ENCODE results near the gene SDR39U1.

Gene SDR39U1

DNA sequence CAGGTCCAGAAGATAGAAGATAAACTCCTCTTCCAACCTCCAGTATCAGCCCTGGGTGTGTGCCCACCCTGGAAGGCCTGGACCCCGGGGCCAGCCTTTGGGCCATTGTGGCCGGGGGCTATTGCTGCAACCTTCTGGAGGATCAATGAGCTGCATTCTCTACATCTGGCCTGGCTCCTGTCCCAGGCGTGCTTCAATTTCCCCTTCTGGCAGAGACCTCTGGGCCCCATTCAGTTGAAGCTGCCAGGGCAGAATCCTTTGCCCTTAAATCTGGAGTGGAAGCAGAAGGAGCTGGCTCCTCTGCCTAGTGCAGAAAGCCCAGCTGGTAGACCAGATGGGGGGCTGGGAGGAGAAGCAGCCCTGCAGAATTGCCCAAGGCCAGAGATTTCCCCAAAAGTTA, 33.8 kb downstream of the SDR39U1 start:
- no peak for DNase-seq (ENCODE audit: low spot score)

DNA sequence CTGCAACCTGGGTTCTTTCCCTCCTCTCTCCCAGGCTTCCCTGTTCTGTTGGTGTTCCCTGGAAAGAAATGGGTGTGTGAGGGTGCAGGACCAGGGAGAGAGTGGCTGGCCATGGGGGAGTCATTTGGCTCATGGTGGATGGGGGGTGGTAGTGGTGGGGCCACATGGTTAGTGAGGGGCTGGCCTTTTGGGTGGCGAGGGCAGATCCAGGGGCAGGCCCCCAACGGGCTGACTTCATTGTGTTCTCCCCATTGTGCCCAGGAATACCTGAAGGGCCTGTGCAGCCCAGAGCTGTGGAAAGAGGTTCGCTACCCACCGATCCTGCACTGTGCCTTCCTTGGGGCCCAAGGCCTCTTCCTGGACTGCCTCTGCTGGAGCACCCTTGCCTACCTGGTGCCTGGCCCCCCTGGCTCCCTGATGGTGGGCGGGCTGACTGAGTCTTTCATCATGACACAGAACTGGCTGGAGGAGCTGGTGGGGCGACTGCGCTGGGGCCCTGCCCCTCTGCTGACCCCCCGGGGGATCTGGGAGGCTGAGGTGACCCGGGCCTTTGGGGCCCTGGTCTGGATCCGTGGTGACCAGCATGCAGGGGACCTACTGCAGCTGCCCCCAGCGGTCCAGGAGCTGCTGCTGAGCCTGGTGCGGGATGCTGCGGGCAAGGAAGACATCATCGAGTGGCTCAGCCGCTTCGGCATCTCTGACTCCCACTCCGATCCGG, 34.8 kb downstream of the SDR39U1 start:
- no peak for DNase-seq (ENCODE audit: low spot score)

DNA sequence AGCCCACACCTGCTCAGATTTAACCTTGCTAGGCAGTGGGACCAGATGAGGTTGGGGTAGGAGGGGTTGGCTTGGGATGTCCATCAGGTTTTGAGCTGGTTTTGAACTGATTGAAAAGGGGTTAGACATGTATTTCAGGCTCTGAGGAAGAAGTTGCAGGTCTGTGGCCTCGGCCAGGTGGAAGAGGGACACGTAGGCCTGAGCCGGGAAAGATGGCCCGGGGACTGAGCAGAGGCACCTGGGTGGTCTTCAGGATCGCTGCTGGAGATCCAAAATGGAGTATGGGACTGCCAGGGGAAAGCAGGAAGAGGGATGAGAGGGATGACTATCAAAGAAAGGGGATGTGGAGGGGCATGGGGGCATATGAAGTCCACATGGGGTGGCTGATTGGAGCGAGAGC, 36.2 kb downstream of the SDR39U1 start:
- no peak for DNase-seq (ENCODE audit: low spot score)

DNA sequence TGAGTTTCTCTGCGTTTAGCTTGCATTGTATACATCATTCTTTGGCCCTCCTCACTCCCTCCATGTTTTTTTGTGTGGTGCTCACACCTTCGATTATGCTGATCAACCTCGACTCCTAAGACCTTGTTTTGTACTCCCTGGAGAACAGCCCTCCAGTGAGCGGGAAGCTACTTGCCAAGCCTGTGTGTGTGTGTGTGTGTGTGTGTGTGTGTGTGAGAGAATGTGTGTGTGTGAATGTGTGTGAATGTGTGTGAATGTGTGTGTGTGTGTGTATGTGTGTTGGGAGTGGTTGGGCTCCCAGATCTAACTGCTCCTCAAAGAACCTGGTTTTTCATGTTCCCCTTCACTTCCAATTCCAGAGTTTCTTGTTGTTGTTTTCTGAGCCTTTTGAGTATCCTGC, 37.8 kb downstream of the SDR39U1 start:
- no peak for DNase-seq (ENCODE audit: low spot score)

DNA sequence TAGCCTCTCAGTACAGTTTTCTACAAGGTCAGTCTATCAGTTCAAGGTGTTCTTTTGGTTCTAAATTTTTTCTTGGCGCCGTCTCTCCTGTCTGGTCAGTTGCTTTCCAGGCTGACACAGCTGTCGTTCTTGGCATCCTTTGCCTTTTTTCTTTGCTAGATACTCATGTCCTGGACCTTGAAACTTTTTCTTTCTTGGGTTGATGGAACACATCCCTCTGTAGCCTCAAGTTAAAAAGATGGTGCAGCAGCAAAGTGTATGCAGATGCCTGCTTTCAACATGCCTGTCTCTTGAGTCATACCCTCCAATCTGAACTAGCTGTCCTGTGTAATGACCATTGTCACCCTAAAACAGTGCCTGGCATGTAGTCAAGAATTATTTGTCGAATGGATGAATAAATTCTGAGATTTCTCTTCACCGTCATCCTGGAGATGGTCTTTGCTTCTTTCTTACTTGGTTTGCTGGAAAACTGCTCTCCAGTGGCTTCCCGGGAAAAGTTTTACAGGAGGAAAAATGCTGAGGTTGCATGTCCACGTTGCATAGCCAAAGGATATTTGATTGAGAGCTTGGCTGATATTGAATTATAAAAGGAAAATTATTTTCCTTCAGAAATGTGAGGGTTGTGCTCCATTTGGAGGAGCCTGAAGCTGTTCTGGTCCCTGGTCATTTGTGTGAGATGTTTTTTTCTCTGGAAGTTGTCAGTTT, 39.1 kb downstream of the SDR39U1 start:
- no peak for DNase-seq (ENCODE audit: low spot score)

DNA sequence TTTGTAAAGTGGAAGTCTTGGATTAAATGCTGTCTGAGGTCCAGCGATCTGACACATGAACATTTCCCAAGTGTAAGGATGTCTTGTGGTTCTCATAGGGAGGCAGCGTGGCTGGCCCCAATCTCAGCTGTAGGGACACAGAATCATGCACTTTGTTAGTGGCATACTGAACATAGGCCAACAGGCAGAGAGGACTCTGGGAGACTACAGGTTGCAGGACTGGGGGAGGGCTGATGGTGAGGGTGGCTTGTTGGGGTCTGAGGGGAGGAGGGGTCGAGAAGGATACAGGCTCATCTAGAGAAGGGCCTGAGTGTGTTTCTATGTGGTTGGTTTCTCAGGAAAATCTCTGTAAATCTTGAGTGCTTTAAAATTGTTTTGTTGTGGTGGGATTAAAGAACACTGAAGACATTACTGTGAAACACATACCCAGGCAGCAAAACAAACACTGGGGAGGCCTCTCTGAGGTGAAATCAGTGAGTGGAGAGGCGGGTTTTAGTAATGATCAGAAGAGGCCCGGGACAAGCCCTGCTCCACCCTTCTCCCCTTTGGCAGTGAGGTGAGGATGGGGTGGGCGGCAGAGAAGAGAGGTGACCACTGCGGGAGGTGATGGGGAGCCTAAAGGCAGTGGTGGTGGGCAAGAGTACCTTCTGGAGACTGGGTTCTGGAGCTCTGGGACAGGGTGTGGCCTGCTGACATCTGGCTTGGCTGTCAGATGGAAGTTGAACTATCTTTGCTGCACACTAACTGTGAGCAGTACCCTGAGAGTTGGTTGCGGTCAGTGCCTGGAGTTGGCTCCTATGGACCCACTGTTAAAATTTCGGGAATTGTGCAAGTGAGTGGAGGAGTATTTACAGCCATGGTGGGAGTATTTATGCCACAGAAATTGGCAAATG, 40.5 kb downstream of the SDR39U1 start:
- DNase-seq (ENCODE audit: low spot score): no peak

DNA sequence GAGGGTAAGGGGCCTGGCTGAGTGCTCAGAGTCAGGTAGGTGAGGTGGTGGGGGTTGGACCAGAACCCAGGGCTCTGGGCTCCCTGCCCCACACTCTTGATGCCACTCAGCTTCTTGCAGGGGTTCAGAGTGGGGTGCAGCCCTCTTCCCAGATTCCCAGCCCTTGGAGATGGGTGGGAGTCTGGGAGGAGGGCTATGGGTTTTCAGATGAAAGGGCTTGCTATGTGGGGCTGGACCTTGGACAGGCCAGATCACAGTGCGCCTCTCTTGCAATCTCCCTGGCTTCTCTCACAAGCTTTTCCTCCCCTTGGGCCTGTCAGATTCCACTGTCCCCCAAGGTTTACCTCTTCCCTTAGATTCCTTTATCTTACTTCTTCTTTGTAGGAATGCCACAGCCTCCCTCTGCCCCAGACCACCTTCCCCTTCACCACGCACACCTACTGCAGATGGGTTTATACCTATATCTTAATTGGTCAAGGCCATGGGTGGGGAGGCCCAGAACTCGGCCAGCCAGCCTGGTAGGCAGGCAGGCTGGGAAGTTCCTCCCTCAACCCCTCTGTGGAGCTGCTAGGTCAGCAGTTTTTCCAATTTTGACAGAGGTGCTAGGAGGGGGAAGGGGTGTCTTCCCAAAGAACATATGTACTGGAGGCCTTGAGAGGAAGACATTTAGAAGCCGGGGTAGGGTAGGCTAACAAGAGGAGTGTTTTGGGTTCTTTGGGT, 42.4 kb downstream of the SDR39U1 start:
- no peak for DNase-seq (ENCODE audit: low spot score)

DNA sequence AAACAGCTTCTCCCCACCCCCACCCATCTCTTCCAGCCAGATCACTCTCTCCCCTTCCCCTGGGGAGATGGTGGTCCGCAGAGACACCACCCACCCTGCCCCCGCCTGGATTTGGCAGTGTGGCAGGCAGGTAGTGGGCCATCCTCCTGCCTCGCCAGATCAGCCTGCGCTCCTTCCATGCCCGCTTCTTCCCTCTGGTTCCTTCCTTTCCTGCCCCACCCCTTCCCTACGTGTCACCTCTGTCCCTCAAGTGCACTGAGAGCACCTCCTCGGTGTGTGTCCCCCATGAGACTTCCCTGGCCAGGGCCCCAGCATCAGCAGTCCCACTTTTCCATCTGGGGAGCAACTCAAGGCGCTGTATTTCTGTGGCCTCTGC, 43.1 kb downstream of the SDR39U1 start:
- DNase-seq (ENCODE audit: low spot score): no peak

DNA sequence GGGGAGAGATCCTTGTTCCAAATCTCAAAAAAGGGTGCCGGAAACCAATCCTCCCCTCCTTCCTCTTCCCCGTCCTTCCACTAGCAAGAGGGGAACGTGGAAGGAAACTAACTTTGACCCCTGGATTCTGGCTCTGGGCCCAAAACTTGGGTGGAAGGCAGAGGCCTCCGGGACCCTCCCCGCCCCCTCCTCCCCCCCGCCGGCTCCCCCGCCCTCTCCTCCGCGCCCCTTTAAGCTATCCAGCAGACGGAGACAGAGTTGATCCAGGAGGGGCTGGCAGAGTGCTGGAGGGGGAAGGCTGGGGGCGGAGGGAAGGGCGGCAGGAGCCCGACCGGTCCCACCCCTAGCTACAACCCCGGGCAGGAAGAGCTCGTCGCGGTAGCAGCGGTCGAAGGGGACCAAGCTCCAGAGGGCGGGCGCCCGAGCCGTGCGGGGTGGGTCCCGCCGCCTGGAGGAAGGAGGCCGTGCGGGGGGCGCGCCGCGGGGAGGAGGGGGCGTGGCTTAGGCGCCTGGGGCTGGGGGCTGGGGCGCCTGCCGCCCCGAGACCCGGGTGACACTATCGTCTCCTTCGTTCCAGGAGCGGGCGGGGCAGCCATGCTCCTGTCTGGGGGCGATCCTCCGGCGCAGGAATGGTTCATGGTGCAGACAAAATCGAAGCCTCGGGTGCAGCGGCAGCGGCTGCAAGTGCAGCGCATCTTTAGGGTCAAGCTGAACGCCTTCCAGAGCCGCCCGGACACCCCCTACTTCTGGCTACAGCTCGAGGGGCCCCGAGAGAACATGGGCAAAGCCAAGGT, 43.7 kb downstream of the SDR39U1 start, which contains the start of gene NYNRIN:
NYNRIN (plus strand) TSS at position 351 of the 794 bp plus-strand sequence; CDS start at position 595, 244 bp downstream.
- no peak for DNase-seq (ENCODE audit: low spot score)

DNA sequence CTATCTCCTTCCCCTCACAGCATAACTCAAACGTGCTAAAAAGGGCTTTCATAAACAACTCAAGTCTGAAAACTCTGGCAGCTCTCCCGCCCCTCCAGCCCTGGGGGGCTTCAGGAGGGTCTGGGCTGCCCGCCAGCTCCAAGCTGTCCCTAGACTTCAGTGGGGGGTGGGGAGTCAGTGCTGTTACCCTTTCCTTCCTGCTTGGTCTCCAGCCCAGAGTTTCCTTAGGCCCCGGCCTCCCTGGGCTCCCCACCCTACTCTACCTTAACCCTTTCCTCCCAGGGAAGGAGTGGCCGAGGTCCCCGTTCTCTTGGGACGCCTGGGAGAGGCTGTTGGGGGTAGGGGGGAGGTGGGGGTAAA, 44.3 kb downstream of the SDR39U1 start:
- no peak for DNase-seq (ENCODE audit: low spot score)

DNA sequence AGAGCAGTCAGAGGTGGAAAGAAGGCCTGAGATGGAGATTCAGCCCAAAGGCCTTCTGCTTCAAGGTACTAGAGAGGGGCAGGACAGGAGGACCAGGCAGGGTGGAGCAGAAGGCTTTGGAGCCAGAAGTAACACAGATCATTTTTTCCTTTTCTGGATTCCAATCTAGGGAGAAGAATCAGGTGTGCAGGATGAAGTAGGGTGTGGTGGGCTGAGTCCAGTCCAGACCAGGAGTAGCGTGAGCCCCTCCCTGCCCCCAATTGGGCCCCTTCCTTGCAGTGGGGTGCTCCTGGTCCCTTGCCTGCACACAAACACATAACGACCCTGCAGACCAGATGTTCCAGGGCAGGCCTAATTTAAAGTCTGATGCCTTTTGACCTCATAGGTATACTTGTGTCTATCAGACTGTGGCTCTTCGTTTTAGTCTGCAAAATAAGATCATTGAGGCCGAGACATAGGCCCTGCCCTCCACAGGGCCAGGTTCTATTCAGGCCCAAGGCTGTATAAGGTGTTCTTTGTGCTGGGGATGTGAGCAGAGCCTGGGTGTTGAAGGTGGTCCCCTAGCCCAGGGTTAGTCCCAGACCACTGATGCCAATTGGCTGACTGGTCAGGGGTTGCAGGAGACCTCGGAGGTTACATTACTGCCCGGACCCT, 44.8 kb downstream of the SDR39U1 start:
- DNase-seq (ENCODE audit: low spot score): no peak

DNA sequence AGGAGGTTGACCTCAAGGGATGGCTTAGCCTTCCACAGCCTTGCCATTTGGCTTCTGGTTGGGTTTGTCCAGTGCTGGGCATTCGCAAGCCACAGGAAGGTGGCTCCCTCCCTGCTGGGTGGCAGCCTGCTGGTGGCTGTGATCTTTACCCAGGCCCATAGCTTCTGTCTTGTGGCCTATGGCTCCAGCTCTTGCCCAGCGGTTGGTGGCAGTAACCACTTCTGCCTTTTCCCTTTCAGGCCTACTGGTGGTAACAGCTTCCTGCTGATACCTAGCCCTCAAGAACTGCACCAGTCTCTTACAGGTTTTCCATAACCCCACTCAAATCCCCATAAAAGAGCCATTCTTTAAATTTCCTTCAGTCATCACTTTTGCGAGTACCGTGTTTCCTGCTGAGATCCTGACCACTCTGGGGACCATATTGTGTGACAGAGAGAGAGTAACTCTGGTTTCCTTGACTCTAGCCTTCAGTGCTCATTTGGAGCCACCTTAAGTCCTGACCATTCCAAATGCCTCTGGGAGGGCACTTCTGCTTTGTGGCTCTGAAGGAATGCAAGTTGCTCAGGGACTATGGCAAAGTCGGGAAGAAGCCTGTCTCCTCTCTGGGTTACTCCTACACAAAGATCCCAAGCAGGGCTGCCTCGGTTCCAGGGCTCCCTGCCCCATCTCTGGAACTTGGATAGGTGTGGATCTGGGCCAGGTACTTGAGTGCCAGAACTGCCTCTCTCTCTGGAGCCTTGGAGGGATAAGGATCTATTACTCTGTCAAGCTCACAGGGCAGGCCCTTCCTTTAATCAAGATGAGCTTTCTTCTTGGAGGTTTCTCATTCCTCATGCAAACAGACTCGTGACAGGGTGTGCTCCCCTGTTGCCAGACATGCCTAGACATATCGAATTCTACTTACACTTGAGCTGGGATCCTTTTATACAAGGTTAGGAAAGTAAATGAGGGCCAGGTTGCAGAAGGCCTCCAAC, 46.7 kb downstream of the SDR39U1 start:
- DNase-seq (ENCODE audit: low spot score): no peak

DNA sequence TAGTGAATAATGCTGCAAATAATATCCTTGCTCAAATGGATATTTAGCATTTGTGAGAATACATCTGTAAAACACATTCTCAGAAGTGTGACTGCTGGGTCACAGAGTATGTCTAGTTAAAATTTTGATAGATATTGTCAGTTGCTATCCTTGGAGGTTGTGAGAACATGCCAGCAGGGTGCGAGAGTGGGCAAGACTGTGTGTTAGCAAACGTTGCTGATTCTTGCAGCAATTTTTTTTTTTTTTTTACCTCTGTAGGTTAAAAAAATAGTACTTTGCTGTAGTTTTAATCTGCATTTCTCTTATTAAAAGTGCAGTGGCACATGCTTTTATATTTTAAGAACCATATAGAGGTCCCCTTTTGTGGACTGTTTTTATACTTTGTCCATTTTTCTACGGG, 48.3 kb downstream of the SDR39U1 start:
- DNase-seq (ENCODE audit: low spot score): no peak

DNA sequence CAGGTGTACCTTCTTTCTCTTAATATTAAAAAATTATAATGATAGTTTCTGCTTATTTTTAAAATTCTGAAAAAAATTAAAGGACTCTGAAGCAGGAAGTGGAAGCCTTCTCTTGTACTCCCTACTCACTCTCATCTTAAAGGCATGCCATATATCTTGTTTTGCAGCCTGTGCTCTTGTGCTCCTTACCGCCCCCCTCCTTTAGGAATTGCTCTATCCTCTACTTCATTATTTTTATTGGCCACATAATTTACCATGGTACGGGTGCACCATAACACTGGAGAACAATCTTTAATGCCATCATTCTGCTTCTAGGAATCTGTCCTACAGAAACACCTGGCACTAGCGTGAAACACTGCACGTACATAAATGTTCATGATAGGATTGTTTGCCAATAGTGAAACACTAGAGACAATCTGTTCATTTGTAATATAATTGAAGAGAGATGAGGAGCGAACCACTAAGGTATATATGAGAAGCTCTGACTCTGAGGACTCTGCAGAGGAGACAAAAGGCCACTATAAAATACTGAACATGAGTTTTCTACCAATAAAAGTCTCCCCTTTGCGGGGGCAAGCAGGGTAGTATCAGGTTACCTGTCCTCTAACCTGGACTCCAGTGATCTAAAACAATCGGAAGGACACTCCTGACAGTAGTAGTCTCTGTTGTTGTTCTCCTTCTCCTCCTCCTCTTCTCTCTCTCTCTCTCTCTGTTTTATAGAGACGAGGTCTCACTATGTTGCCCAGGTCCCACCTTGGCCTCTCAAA, 50.1 kb downstream of the SDR39U1 start:
- DNase-seq (ENCODE audit: low spot score): no peak

DNA sequence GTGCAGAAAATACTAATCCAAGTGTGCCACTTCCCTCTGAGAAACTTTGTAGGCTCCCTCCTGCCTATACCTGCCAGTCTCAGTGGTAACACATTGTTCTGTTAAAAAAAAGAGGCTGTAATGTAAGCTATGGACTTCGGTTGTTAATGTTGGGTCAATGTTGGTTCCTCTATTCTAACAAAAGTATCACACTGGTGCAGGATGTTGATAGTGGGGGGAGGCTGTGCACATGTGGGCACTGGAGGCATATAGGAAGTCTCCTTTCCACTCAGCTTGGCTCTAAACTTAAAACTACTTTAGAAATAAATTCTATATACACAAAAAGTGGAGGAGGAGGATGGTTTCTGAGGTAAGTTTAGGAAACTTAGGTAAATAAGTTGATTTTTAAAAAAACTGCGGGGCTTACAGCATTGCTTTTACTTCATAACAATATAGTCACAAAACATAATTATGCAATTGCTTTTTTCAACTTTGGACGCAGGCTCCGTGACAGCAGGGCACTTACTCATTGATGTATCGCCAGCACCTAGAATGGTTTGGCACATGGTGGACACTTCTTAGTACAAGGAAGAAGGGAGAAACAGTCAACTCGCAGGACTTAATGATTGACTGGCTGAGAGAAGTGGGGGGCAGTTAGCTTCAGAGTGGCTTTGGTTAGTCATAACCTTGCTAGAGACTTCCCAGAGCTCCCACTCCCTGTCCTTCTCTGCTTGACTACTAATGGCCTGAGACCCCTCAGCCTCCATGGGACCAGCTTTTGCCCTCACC, 51.7 kb downstream of the SDR39U1 start:
- DNase-seq (ENCODE audit: low spot score): no peak
